ENCODE measurements around the gene PSG1. TPM values are rescaled to one million over a fixed set of nuclear protein-coding genes. Genes with fewer than 3 reads are reported as not detected.

Gene PSG1
- total RNA-seq, 1 experiment from 2014 or later = not detected

- TF ChIP-seq YY1 (IDR thresholded peaks at IDR 0.05; ENCODE audit: extremely low read depth, insufficient replicate concordance, low read depth, low read length) = no peak
- TF ChIP-seq ELF1 (IDR thresholded peaks at IDR 0.05; ENCODE audit: borderline replicate concordance, low read depth) = no peak
- no peak for TF ChIP-seq EZH2 (IDR thresholded peaks at IDR 0.05)
- no peak for TF ChIP-seq TCF7L2 (IDR thresholded peaks at IDR 0.05; ENCODE audit: borderline replicate concordance, extremely low read depth, insufficient read depth, insufficient read length)
- TF ChIP-seq ZNF274 (IDR thresholded peaks at IDR 0.05; ENCODE audit: low read depth, low read length) = no peak
- TF ChIP-seq ATF3 (IDR thresholded peaks at IDR 0.05) = 0 out of 2 replicates have a peak, but pooled peaks have one; percentile 25
- TF ChIP-seq CEBPB (IDR thresholded peaks at IDR 0.05; ENCODE audit: low read depth) = peak; percentile 60; the same call in 1 of the 2 replicates
- TF ChIP-seq POLR2AphosphoS5 (IDR thresholded peaks at IDR 0.05; ENCODE audit: low read depth, low read length) = no peak
- no peak for TF ChIP-seq ZFX (IDR thresholded peaks at IDR 0.05)
- TF ChIP-seq CBX3 (IDR thresholded peaks at IDR 0.05; ENCODE audit: low read depth) = no peak
- TF ChIP-seq FOSL1 (IDR thresholded peaks at IDR 0.05; ENCODE audit: low read depth) = peak; percentile 59
- no peak; the same call in 1 of the 2 replicates for TF ChIP-seq SIN3A (IDR thresholded peaks at IDR 0.05; ENCODE audit: low read depth)
Observed at GRCh38 chr19:42850981-42851717, 28.4 kb downstream of the PSG1 start (continued).

GRCh38 chr19:42846597-42846996, 32.9 kb downstream of the PSG1 start:
- intact Hi-C loops (cut with micrococcal nuclease) = no loop called here
- no TSS peak for BruUV-seq (replicated peaks)
- no peaks in the 10 kb centered on the region for H3K9me3 ChIP-seq (ENCODE audit: control insufficient read depth in 1 of 2, insufficient read depth in 1 of 2, low read depth in 1 of 2, low read length in 2 of 2)
- ChIA-PET CTCF (no interaction called here), RAD21 (ENCODE audit: low non-redundant PET in 1 of 2, low total read pairs in 2 of 2, uncharacterized antibody in 2 of 2, unreplicated experiment in 2 of 2) (no interaction called here), POLR2A (no interaction called here)
- no peak overlapping the region for H3K27ac ChIP-seq (ENCODE audit: low read depth, low read length)
- TF ChIP-seq MAX (IDR thresholded peaks at IDR 0.05) (no peak), REST (IDR thresholded peaks at IDR 0.05; ENCODE audit: low read depth) (no peak), ELF1 (IDR thresholded peaks at IDR 0.05; ENCODE audit: borderline replicate concordance, low read depth) (no peak), SP1 (IDR thresholded peaks at IDR 0.05; ENCODE audit: low read depth) (no peak), RAD21 (IDR thresholded peaks at IDR 0.05; ENCODE audit: low read depth) (no peak), CEBPB (IDR thresholded peaks at IDR 0.05; ENCODE audit: low read depth) (no peak), SRF (IDR thresholded peaks at IDR 0.05; ENCODE audit: low read depth) (no peak), EGR1 (IDR thresholded peaks at IDR 0.05; ENCODE audit: low read depth) (no peak), CBX3 (IDR thresholded peaks at IDR 0.05; ENCODE audit: low read depth) (no peak), FOSL1 (IDR thresholded peaks at IDR 0.05; ENCODE audit: low read depth) (no peak), ZNF274 (IDR thresholded peaks at IDR 0.05; ENCODE audit: low read depth, low read length) (no peak), ATF3 (IDR thresholded peaks at IDR 0.05) (no peak), ZFX (IDR thresholded peaks at IDR 0.05) (no peak)
- no peaks in the 10 kb centered on the region for H3K9me2 ChIP-seq (ENCODE audit: insufficient read depth)
- no peak overlapping the region for H3K4me2 ChIP-seq (ENCODE audit: low read length)
- H3K27me3 ChIP-seq (ENCODE audit: insufficient read depth, low read length) = no peaks in the 10 kb centered on the region
- H3K9ac ChIP-seq (ENCODE audit: low read length) = no peak overlapping the region
- no peak overlapping the region for H3K4me3 ChIP-seq (replicated peaks in 1 of 2; ENCODE audit: low read depth in 1 of 2, low read length in 2 of 2)
- ATAC-seq = no peak
- no peaks in the 10 kb centered on the region for H3K36me3 ChIP-seq (ENCODE audit: control insufficient read depth in 1 of 2, insufficient read depth in 2 of 2, low read length in 2 of 2)
- H4K20me1 ChIP-seq (ENCODE audit: insufficient read depth) = no peaks in the 10 kb centered on the region
- peaks cover 6 to 13% of the 10 kb centered on the region in 2 experiments; a peak in 3 of 4 replicates for H3K4me1 ChIP-seq (ENCODE audit: control insufficient read depth in 1 of 2, insufficient read depth in 2 of 2, low read length in 2 of 2)
- no peaks in the 10 kb centered on the region for H3K79me2 ChIP-seq (ENCODE audit: insufficient read depth, low read length)
- DNase-seq (ENCODE audit: low read depth, low spot score) = no peak
- no peak overlapping the region for H2AFZ ChIP-seq (ENCODE audit: low read depth, low read length, poor library complexity, severe bottlenecking)

Measured in HCT116 (cell line).